GM18505 (cell line): ENCODE data around the gene MATN4.
"Not testable (repeated sequence)": the region's sequence is repeated elsewhere in the genome, so short reads cannot be mapped to it uniquely, and the experiment has no call there.

ENCODE experiments used
- ATAC-seq: cut with Tn5 transposase; IDR thresholded peaks from one replicate; pipeline ENCODE4 v1.9.1; 2021; ENCODE audit not compliant: unreplicated experiment
- POLR2A ChIP-seq: IDR thresholded peaks from 4 replicates; pipeline ENCODE4 v1.6.1; 2011; ENCODE audit warnings: borderline replicate concordance; ENCODE audit not compliant: insufficient read depth, insufficient read length; ENCODE audit errors: extremely low read depth

The MATN4 gene

GRCh38 chr20:45308117-45308778 is at the start of gene MATN4:
MATN4 (minus strand) TSS chr20:45308299; CDS start chr20:45305582, 2,717 bp downstream.
- ATAC-seq = no peak
- TF ChIP-seq POLR2A = no peak

GRCh38 chr20:45355209-45356084 is 47.3 kb upstream of the MATN4 start:
- no peak for TF ChIP-seq POLR2A
- ATAC-seq = no peak

GRCh38 chr20:45354423-45355208 is 46.5 kb upstream of the MATN4 start:
- ATAC-seq = no peak
- TF ChIP-seq POLR2A = no peak

- TF ChIP-seq POLR2A = no peak
- ATAC-seq = no peak
Observed at GRCh38 chr20:45353746-45354145, 45.6 kb upstream of the MATN4 start.

- no peak for ATAC-seq
- no peak for TF ChIP-seq POLR2A
Observed at GRCh38 chr20:45352729-45353128, 44.6 kb upstream of the MATN4 start.

- ATAC-seq = not testable (repeated sequence)
Observed at GRCh38 chr20:45350795-45351194, 42.7 kb upstream of the MATN4 start.

GRCh38 chr20:45350217-45350616 is 42.1 kb upstream of the MATN4 start:
- TF ChIP-seq POLR2A = no peak
- no peak for ATAC-seq

GRCh38 chr20:45347936-45348778 is 40.1 kb upstream of the MATN4 start, which contains the start of gene SDC4:
SDC4 (minus strand) TSS chr20:45348424; CDS start chr20:45348384, 40 bp downstream.
- no peak for ATAC-seq
- peak; percentile 66 for TF ChIP-seq POLR2A

- TF ChIP-seq POLR2A = no peak
- no peak for ATAC-seq
Observed at GRCh38 chr20:45347297-45347935, 39.3 kb upstream of the MATN4 start.

GRCh38 chr20:45346851-45347250 is 38.8 kb upstream of the MATN4 start:
- ATAC-seq = no peak
- TF ChIP-seq POLR2A = no peak

- TF ChIP-seq POLR2A = no peak
- no peak for ATAC-seq
Observed at GRCh38 chr20:45346291-45346718, 38.2 kb upstream of the MATN4 start.
